ENCODE measurements around the gene RSRC1. TPM values are rescaled to one million over a fixed set of nuclear protein-coding genes. Genes with fewer than 3 reads are reported as not detected.

Gene RSRC1
- total and polyA plus RNA-seq, 10 donors, result 7.2 to 56.5 (median 33.1) TPM

DNA sequence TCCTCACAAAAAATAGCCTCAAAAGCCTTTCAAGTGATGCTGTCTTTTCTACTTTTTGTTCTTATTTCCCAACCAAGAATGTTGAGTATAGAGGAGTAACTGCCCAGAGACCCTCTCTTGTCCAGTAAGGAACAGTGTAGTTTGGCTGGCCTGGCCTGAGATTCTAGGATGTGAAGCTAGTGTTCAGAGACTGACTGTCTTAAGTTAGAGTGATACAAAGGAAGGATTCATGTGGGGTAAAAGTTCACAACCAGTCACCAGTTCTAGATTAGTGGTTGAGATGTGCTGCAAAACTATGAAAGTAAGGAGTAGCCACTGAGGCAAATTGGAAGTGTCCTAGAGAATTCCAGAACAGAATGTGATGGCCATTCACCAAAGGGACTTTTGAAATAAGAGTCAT, 49.1 kb downstream of the RSRC1 start:
- TF ChIP-seq, protein P1, sequence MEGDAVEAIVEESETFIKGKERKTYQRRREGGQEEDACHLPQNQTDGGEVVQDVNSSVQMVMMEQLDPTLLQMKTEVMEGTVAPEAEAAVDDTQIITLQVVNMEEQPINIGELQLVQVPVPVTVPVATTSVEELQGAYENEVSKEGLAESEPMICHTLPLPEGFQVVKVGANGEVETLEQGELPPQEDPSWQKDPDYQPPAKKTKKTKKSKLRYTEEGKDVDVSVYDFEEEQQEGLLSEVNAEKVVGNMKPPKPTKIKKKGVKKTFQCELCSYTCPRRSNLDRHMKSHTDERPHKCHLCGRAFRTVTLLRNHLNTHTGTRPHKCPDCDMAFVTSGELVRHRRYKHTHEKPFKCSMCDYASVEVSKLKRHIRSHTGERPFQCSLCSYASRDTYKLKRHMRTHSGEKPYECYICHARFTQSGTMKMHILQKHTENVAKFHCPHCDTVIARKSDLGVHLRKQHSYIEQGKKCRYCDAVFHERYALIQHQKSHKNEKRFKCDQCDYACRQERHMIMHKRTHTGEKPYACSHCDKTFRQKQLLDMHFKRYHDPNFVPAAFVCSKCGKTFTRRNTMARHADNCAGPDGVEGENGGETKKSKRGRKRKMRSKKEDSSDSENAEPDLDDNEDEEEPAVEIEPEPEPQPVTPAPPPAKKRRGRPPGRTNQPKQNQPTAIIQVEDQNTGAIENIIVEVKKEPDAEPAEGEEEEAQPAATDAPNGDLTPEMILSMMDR (IDR thresholded peaks at IDR 0.05 in 8 of 11, conservative IDR thresholded peaks at IDR 0.05 in 3 of 11), result no peak
- TF ChIP-seq POLR2AphosphoS5 (IDR thresholded peaks at IDR 0.05) (no peak), POLR2A (IDR thresholded peaks at IDR 0.05) (no peak)
- no peak overlapping the region for H3K27ac ChIP-seq
- intact Hi-C loops (cut with DNase I; ENCODE audit: low total_unique reads), result no loop called here

DNA sequence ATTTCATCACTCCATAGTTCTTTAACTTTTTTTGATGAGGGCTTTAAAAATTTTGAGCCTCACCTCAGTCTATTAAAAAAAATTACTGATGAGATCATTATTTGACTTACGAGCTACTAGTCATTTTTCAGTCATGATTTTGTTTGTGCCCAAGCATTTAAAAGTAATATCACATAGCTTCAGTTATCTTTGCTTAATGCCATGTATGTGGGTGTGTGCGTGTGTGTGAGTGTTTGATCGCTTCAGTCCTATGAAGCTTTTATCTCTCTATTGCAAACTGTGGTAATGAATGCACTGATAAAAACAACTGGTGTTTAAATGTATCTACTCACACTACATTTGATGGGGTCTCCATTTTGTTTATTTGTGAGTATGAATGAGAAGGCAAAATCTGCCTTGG, 49.8 kb downstream of the RSRC1 start:
- TF ChIP-seq POLR2A (IDR thresholded peaks at IDR 0.05) (no peak), POLR2AphosphoS5 (IDR thresholded peaks at IDR 0.05) (no peak)
- TF ChIP-seq, protein P1 (IDR thresholded peaks at IDR 0.05 in 8 of 11, conservative IDR thresholded peaks at IDR 0.05 in 3 of 11), result no peak
- Histone ChIP-seq H3K9me3 (no peaks in the 10 kb centered on the region), H3K4me1 (no peaks in the 10 kb centered on the region), H3K27ac (no peak overlapping the region), H3K4me3 (no peak overlapping the region), H3K36me3 (peaks cover 0 to 8% (median 0%) of the 10 kb centered on the region in 6 donors), H3K27me3 (replicated peaks in 1 of 7) (no peaks in the 10 kb centered on the region)
- DNase-seq, result no peak
- intact Hi-C loops (cut with DNase I; ENCODE audit: low total_unique reads), result no loop called here
- WGBS, 5 donors, result 85 to 96% (median 93%) methylated on average over 3 of the region's 3 CpGs

More for the DNA sequence above, 49.1 kb downstream of the RSRC1 start:
- Histone ChIP-seq H3K27me3 (replicated peaks in 1 of 7) (no peaks in the 10 kb centered on the region), H3K4me3 (no peak overlapping the region), H3K9me3 (no peaks in the 10 kb centered on the region), H3K4me1 (no peaks in the 10 kb centered on the region), H3K36me3 (peaks cover 0 to 13% (median 0%) of the 10 kb centered on the region in 6 donors)
- no peak for DNase-seq

DNA sequence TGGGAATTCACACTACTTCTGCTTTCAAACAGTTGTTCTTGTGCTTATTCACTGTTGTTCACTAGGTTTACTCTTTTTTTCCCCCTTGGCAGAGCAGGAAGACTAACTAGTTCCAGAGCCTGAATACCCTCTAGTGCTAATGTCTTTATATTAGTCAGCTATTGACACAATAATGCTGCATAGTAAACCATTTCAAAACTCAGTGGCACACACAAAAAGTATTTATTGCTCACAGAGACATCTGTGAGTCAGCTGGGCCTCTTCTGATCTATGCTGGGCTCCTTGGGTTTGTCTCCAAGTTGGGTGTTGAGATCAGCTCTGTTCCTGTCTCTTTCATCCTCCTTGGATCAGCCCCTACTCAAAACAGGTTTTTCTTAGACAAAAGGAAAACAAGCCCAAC, 51.1 kb downstream of the RSRC1 start:
- no peaks in the 10 kb centered on the region for H3K9me3 ChIP-seq
- intact Hi-C loops (cut with DNase I; ENCODE audit: low total_unique reads), result no loop called here
- TF ChIP-seq, protein P1 (IDR thresholded peaks at IDR 0.05 in 8 of 11, conservative IDR thresholded peaks at IDR 0.05 in 3 of 11), result no peak
- TF ChIP-seq POLR2A (IDR thresholded peaks at IDR 0.05), result no peak
- TF ChIP-seq POLR2AphosphoS5 (IDR thresholded peaks at IDR 0.05), result no peak
- no peak overlapping the region for H3K4me3 ChIP-seq
- no peak for DNase-seq
- no peak overlapping the region for H3K27ac ChIP-seq
- no peaks in the 10 kb centered on the region for H3K36me3 ChIP-seq
- H3K27me3 ChIP-seq (replicated peaks in 1 of 7), result no peaks in the 10 kb centered on the region
- H3K4me1 ChIP-seq, result no peaks in the 10 kb centered on the region

DNA sequence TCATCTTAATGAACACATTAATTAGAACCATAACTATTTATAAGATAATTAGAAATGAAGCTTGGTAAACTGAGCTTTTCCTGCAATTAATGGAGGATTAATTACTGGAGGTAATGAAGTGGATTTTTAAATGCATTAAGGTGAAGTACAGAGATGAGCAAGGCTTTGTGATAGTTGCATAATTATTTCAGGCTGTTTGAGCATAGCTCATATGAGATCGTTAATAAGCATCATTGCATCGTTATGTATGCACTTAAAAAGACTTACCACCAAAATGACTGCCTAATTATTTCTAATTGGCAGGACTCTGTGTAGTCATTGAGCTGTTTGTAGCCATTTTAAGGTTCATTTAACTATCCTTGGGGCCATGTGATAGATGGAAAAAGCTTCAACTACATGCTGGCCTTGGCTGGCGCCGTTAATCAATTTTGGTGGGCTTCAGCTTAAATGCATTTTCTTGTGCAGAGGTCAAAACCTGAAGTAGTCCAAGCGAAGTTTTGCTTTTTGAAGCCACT, 55.3 kb downstream of the RSRC1 start:
- no peak for DNase-seq
- intact Hi-C loops (cut with DNase I; ENCODE audit: low total_unique reads), result no loop called here
- WGBS, 5 donors, result 89 to 95% (median 94%) methylated on average over 5 of the region's 5 CpGs
- Histone ChIP-seq H3K4me3 (no peak overlapping the region), H3K27ac (no peak overlapping the region), H3K27me3 (replicated peaks in 1 of 7) (no peaks in the 10 kb centered on the region), H3K36me3 (peaks cover 0 to 7% (median 0%) of the 10 kb centered on the region in 6 donors), H3K4me1 (no peaks in the 10 kb centered on the region), H3K9me3 (no peaks in the 10 kb centered on the region)
- TF ChIP-seq POLR2AphosphoS5 (IDR thresholded peaks at IDR 0.05) (no peak), POLR2A (IDR thresholded peaks at IDR 0.05) (no peak)
- TF ChIP-seq, protein P1 (IDR thresholded peaks at IDR 0.05 in 8 of 11, conservative IDR thresholded peaks at IDR 0.05 in 3 of 11), result no peak

Measured in spleen (tissue), 11 donors.